A673 (cell line): ENCODE results near the gene ANK3. TPM values are rescaled to one million over a fixed set of nuclear protein-coding genes. Genes with fewer than 3 reads are reported as not detected.

Source experiments
- BruUV-seq: library from RNA; stranded (reverse); fragments of 400-500 nt; replicated peaks from 2 replicates; lab custom pipeline; 2021; lab: Mats Ljungman, UMichigan
- CTCF ChIA-PET: fragments of 300-600 bp; sonication (Branson Sonifier 250); formaldehyde crosslinking; loops from one replicate; lab custom pipeline; 2022; ENCODE audit warnings: antibody characterized with exemption; lab: Charles Lee
- POLR2A ChIA-PET: fragments of 300-600 bp; sonication (Branson Sonifier 250); formaldehyde crosslinking; loops from one replicate; lab custom pipeline; 2022; ENCODE audit warnings: antibody characterized with exemption; ENCODE audit not compliant: low non-redundant PET; lab: Charles Lee
- DNase-seq: peaks from one replicate; pipeline ENCODE4 v3.0.0-alpha.2; 2015; ENCODE audit warnings: low spot score
- H3K27ac ChIP-seq: fragments of 200-600 bp; sonication (generic); 2 replicates; pipeline ENCODE4 v1.5.1; 2016; ENCODE audit warnings: mixed run types, low read depth, mild to moderate bottlenecking, mixed read lengths, antibody characterized with exemption, low read length; ENCODE audit not compliant: poor library complexity, severe bottlenecking
- H3K27me3 ChIP-seq: fragments of 200-600 bp; sonication (generic); replicated peaks from 2 replicates; pipeline ENCODE4 v1.6.1; 2017; ENCODE audit warnings: mixed run types, low read depth, mild to moderate bottlenecking, mixed read lengths, antibody characterized with exemption, low read length; ENCODE audit not compliant: insufficient read depth, poor library complexity
- H3K36me3 ChIP-seq: fragments of 200-600 bp; sonication (generic); 2 replicates; pipeline ENCODE4 v1.6.1; 2016; ENCODE audit warnings: mixed run types, mild to moderate bottlenecking, mixed read lengths, antibody characterized with exemption, low read length; ENCODE audit not compliant: insufficient read depth, poor library complexity, severe bottlenecking
- H3K4me1 ChIP-seq: fragments of 200-600 bp; sonication (generic); 2 replicates; pipeline ENCODE4 v1.6.1; 2017; ENCODE audit warnings: mixed run types, mild to moderate bottlenecking, mixed read lengths, antibody characterized with exemption, low read length; ENCODE audit not compliant: insufficient read depth, poor library complexity, severe bottlenecking
- H3K4me3 ChIP-seq: fragments of 200-600 bp; sonication (generic); 2 replicates; pipeline ENCODE4 v1.5.1; 2016; ENCODE audit warnings: low read depth, mixed run types, mild to moderate bottlenecking, mixed read lengths, low read length; ENCODE audit not compliant: poor library complexity, severe bottlenecking
- H3K9me3 ChIP-seq: fragments of 200-600 bp; sonication (generic); 2 replicates; pipeline ENCODE4 v1.6.1; 2016; ENCODE audit warnings: mixed run types, low read depth, mild to moderate bottlenecking, mixed read lengths, antibody characterized with exemption, low read length; ENCODE audit not compliant: poor library complexity, severe bottlenecking
- CTCF ChIP-seq: fragments of 300-800, 200-600 bp; sonication (generic); conservative IDR thresholded peaks from 2 replicates; pipeline ENCODE4 v1.5.1; 2017; ENCODE audit warnings: low read depth, mild to moderate bottlenecking, antibody characterized with exemption, low read length, moderate library complexity, mixed read lengths
- EZH2 ChIP-seq: fragments of 200-600 bp; sonication (generic); IDR thresholded peaks from 2 replicates; pipeline ENCODE4 v1.6.1; 2017; ENCODE audit warnings: borderline replicate concordance, low read depth, mild to moderate bottlenecking, mixed read lengths, antibody characterized with exemption, low read length; ENCODE audit not compliant: poor library complexity, severe bottlenecking
- intact Hi-C: fragments of 100-400 bp; cut with micrococcal nuclease; formaldehyde crosslinking; loops from one replicate; pipeline ENCODE4 v1.10.0; 2022; ENCODE audit not compliant: unreplicated experiment
- total RNA-seq: library from RNA; stranded (reverse); gene quantifications from 2 replicates; pipeline ENCODE4 v1.2.3, GENCODE V29; 2021

Gene ANK3
- total RNA-seq, 1 experiment from 2014 or later: 13.5 TPM

DNA sequence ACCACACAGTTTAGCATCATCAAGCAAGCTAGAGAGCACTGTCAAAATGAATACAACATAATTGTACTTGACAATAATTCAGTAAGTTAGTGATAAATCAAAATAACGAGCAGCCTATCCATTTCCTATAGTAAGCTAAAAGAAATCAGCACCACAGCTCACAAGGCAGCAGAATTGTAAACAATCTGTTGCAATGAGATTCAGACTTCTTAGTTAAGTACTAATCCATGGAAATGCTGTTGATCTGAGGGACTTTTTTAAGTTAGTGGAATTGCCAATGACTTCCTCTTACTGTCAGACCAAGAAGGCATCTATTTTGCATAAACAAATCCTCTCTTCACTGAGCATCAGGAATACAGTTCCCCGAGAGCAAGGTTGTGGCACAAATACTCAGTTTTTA lies 346.8 kb downstream of the ANK3 start:
- intact Hi-C loops: no loop called here
- Histone ChIP-seq H3K36me3 (no peaks in the 10 kb centered on the region), H3K27ac (no peak overlapping the region), H3K4me1 (no peaks in the 10 kb centered on the region), H3K9me3 (no peaks in the 10 kb centered on the region), H3K4me3 (no peak overlapping the region), H3K27me3 (peaks cover 14% of the 10 kb centered on the region)
- no TSS peak for BruUV-seq
- ChIA-PET POLR2A (no interaction called here), CTCF (no interaction called here)
- TF ChIP-seq EZH2: no peak
- no peak for DNase-seq

- Histone ChIP-seq H3K36me3 (no peaks in the 10 kb centered on the region), H3K4me1 (no peaks in the 10 kb centered on the region), H3K4me3 (no peak overlapping the region), H3K27ac (no peak overlapping the region), H3K9me3 (no peaks in the 10 kb centered on the region), H3K27me3 (peaks cover 20% of the 10 kb centered on the region)
- BruUV-seq: no TSS peak
- TF ChIP-seq EZH2 (no peak), CTCF (no peak)
- ChIA-PET POLR2A (no interaction called here), CTCF (no interaction called here)
- DNase-seq: no peak
- intact Hi-C loops: no loop called here
Measured at GRCh38 chr10:60042262-60042661, 347.4 kb downstream of the ANK3 start.

DNA sequence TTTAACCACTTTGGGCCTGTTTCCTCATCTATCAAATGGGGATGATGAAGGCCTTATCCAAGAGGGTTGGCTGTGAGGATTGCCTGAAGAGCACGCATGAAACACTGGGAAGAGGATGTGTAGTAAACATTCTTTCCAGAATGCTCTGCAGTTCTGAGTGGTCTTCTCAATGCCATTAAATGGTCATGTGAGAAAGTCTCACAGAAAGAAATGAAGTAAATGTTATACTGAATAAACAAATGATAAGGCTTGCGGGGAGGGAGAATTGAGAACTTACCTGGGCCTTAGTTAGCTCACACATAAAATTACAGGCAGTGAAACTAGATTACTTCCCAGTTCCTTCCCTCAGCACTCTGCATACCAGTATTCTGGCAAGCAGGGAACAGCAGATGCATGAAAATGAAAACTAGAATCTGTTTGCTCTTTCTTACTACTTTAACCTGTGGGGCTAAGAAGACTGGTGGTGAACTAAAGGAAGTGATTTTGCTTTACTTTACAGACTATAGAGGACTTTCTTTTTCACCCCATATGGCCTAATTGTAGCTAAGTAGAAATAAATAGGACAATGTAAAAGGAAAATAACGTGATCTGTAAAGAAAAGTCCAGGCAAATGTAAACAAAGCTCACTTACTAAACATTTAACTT lies 348.1 kb downstream of the ANK3 start:
- H3K4me1 ChIP-seq: no peaks in the 10 kb centered on the region
- CTCF ChIA-PET: no interaction called here
- H3K4me3 ChIP-seq: no peak overlapping the region
- H3K27ac ChIP-seq: no peak overlapping the region
- no peaks in the 10 kb centered on the region for H3K36me3 ChIP-seq
- no peak for TF ChIP-seq EZH2
- TF ChIP-seq CTCF: no peak
- BruUV-seq: no TSS peak
- no peak for DNase-seq
- peaks cover 21% of the 10 kb centered on the region for H3K27me3 ChIP-seq
- H3K9me3 ChIP-seq: no peaks in the 10 kb centered on the region
- POLR2A ChIA-PET: no interaction called here
- intact Hi-C loops: no loop called here

DNA sequence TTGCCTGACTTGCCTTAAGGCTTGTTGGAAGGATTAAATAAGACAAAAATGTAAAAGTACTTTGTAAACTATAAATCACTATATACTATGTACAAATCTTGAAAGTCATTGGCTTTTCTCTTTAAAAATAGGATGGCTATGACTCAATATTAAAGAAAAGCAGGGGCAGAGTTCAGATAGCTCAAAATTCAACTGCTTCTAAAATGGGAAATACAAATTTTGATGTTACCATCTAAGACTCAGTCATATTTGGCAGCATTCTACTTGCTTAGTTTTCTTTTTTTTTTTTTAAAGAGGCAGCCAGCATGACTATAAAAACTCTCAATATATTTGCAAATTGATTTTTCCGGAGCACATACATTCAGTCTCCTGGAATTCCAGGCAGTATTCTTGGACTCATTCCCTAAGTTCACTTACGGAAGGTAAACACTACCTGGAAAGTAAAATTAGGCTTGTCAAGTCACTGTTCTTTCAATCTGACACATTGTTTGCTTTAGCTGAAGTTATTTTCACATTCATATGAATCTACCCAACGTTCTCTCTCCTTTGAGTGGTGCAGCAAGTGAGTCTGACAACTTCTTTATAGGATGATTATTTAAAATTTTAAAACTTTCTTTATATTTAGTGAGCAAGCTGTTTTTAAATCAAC lies 349.5 kb downstream of the ANK3 start:
- BruUV-seq: no TSS peak
- Histone ChIP-seq H3K36me3 (no peaks in the 10 kb centered on the region), H3K27me3 (peaks cover 21% of the 10 kb centered on the region), H3K27ac (no peak overlapping the region), H3K9me3 (no peaks in the 10 kb centered on the region), H3K4me3 (no peak overlapping the region), H3K4me1 (no peaks in the 10 kb centered on the region)
- TF ChIP-seq EZH2 (no peak), CTCF (no peak)
- no peak for DNase-seq
- intact Hi-C loops: no loop called here
- CTCF ChIA-PET: no interaction called here
- POLR2A ChIA-PET: interaction anchor here (0.6 kb wide), 1 partner anchor 9 kb away, joined by 4 read pairs; no protein-coding TSS in a partner anchor
